Right forelimb (tissue), 1 donor: ENCODE measurements around the gene ABHD2.
"Not testable (repeated sequence)": the region's sequence is repeated elsewhere in the genome, so short reads cannot be mapped to it uniquely, and the experiment has no call there.

Experiments
- DNase-seq: peaks from one replicate; pipeline ENCODE4 v3.0.0-alpha.2; 2018

The ABHD2 gene

GRCh38 chr15:89198934-89199333, 110.7 kb downstream of the ABHD2 start:
- no peak for DNase-seq

- no peak for DNase-seq
Measured at GRCh38 chr15:89199746-89200145, 111.5 kb downstream of the ABHD2 start.

GRCh38 chr15:89200182-89200581, 111.9 kb downstream of the ABHD2 start:
- no peak for DNase-seq

GRCh38 chr15:89201465-89202005, 113.3 kb downstream of the ABHD2 start:
- no peak for DNase-seq

- no peak for DNase-seq
Measured at GRCh38 chr15:89203705-89204273, 115.5 kb downstream of the ABHD2 start.

- no peak for DNase-seq
Measured at GRCh38 chr15:89205991-89206585, 117.8 kb downstream of the ABHD2 start.

GRCh38 chr15:89206908-89207331, 118.7 kb downstream of the ABHD2 start:
- DNase-seq = peak; percentile 83

DNA sequence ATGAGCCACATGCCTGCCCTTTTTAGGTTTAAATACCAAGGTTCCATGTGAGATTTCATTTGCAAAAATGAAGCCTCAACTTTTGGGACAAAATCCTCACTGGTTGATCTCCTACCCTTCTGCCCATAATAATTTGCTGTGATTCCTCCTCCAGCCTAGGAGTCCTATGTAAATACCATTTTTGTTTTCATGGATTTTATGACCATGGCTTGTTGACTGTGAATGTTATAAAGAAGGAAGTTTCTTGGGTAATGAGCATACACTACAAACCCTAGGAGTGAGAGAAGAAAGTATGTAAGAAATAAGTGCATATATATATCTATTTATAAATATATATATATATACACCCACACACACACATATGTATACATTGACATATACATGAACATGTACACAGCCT, 120.0 kb downstream of the ABHD2 start:
- no peak for DNase-seq

DNA sequence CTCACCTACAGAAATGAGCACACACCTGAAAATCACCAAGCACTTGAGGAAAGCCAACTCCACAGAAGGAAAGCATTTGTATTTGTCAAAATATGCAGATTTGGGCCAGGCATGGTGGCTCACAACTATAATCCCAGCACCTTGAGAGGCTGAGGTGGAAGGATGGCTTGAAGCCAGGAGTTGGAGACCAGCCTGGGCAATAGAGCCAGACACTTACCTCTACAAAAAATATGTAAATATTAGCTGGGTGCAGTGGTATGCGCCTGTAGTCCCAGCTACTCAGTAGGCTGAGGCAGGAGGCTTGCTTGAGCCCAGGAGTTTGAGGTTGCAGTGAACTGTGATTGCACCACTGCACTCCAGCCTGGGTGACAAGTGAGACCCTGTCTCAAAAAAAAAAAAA, 120.8 kb downstream of the ABHD2 start:
- no peak for DNase-seq

- no peak for DNase-seq
Measured at GRCh38 chr15:89211678-89212170, 123.5 kb downstream of the ABHD2 start.

DNA sequence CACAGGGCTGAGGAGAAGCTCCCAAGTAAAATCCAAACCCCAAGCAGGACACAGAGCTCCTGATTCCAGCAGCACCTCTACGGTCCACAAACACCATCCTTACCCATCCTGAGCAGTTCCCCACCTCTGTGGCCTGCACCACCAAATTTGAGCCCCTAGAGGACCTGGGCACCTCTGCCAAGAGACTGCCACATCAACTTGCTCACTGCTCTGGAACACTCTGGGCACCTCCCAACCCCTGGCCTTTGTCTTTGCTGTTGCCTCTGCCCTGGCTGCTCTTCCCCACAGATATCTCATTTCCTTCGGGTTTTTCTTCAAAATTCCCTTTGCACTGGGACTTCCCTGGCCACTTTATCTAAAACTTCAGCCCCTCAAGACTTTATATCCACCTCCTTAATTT, 127.4 kb downstream of the ABHD2 start:
- no peak for DNase-seq

DNA sequence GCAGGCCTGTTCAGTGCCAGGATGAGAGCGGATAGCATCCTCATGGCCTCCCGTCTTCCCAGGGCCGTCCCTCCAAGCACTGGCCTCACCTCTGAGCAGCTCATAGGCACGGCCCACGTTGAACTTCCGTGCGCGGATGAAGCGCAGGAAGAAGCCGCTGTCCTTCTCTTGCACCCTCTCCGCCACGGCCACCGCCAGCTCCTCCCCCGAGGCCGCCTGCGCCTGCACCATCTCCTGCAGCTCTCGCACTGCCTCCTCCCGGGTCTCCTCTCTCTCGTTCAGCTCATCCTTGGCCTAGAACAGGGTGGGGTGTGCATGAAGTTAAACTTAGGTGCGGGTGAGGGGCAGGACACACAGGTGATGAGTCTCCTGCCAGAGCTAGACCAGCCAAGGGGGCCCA, 128.8 kb downstream of the ABHD2 start:
- no peak for DNase-seq

- no peak for DNase-seq
Measured at GRCh38 chr15:89217686-89218376, 129.6 kb downstream of the ABHD2 start.

DNA sequence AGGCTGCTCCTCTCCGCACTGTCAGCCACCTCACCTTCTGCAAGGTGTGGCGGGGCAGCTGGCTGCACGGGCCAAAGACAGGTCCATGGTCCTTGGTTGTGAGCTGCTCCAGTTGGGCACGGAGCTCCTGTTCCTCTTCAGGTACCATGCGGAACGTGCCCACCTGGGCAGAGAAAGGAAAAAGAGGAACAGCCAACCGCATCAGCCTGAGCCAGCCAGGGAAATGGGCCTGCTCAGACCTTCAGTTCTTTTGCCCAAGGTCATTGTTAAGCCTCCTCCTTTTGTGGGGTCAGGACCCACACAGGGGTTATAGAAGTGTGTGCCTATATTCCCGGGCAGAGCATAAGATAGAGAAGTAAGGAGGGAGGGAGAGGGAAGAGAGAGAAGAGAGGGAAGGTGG, 130.3 kb downstream of the ABHD2 start:
- DNase-seq = no peak

DNA sequence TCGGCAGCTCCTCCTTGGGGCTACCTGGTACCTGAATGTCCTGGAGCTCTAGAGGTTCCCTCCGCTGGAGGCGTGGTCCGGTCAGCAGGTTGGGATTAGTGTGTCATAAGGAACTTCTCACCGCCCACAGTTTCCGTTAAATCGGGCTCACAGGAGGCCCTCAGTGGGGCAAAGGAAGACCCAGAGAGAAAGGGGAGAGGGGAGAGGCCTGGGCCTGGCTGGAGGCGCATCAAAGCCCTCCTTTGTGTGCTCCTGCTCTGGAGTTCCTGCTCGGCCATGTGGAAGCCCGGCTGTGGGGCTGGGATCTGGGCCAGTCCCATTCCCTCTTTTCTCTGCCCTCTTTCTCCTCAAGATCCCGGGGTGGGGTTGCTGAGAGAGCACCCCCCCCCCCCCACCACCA, 133.3 kb downstream of the ABHD2 start, which contains the start of gene RLBP1:
Gene RLBP1 (minus strand): TSS at position 37 of the 400 bp plus-strand sequence. CDS start 2,604 bp downstream, outside the sequence.
- no peak for DNase-seq

GRCh38 chr15:89225588-89225987, 137.3 kb downstream of the ABHD2 start:
- DNase-seq = no peak

DNA sequence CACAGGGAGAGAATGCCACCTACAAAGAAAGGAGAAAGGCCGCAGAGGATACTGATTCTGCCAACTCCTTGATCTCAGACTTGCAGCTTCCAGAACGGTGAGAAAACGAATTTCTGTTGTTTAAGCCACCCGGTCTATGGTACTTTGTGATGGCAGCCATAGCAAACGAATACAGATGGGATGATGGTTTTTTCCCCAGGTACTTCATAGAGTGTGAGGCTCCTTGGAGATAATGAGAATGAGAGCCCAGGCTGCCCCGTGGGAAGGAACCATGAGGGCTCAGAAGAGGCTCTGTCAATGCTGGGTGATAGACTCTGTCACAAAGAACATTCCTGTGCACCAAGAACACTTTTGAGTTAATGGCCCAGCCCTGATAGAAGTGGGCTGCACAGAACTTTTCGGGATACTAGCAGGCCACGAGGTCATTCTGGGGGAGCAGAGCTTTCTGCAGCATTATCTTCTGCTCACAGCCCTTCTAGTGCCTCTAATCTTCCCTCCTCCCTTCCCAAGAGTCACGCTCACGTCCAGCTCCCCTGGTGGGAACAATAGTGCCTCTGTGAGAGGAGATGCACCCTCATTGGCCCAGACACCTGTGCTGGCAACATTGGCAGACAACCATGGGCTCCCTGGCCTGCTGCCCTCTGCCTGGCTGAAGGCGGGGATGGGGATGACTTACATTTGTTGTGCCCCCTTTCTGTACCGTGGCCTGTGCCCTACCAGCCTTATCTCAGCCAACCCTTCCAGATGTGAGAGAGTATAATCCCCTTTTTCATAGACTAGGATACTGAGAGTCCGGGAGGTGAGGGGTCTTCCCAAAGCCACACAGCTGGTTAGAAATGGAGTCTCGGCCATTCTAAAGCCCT, 138.3 kb downstream of the ABHD2 start:
- no peak for DNase-seq

DNA sequence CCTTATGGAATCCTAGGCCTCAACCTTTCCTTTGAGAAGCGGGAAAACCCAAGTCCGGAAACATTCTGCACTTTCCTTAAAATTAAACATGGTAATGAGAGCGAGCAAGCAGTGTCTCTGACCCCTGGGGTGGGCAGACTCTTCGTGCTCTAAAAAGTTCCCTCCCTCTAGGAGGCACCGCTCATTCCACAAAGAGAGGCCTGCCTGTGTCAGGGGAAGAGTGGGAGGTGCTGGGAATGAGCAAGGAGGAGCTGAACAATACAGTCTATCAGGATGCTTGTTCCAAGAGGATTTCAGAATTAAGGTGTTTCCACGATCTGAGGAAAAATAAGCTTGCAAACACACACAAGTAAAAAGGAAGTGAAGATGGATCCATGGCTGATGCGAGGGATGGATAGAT, 139.2 kb downstream of the ABHD2 start:
- no peak for DNase-seq

- no peak for DNase-seq
Measured at GRCh38 chr15:89230277-89230676, 142.0 kb downstream of the ABHD2 start.

DNA sequence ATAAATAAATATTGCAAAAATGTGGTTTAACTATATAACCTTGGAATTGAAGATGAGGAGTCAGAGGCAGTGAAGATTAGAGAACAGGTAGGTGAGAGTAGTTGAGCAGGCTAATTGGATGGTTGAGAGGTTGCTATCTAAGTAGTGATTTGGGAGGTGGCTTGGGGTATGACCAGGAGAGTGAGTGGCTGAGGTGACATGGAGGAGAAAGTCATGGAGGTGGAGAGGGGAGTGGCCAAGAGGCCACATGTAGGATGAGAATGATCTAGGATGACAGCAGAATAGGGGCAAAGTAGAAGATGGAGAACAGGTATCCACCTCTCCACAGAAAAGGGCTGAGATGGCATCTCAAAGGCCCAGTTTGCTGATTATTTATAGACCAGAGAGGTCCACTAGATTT, 143.6 kb downstream of the ABHD2 start:
- DNase-seq = no peak

DNA sequence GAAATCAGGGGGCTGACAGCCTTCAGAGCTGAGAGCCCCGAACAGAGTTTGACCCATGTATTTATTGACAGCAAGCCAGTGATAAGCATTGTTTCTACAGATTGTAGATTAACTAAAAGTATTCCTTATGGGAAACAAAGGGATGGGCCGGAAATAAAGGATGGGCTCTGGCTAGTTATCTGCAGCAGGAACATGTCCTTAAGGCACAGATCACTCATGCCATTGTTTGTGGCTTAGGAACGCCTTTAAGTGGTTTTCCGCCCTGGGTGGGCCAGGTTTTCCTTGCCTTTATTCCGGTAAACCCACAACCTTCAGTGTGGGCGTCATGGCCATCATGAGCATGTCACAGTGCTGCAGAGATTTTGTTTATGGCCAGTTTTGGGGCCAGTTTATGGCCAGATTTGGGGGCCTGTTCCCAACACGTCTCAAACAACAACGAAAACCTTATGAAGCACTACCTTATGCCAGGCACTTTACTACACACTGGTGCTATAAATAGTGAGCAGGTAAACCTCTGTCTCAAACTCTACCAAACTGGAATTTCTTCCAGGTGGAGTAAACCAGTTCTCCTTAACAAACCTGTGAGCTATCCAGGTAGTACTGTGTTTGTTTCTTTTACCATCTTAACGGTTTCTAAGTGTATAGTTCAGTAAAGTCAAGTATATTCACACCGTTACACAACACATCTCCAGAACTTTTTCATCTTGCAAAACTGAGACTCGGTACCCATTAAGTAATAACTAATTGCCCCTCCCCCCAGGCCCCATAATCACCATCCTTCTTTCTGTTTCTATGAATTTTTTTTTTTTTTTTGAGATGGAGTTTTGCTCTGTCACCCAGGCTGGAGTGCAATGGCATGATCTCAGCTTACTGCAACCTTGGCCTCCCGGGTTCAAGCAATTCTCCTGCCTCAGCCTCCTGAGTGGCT, 151.9 kb downstream of the ABHD2 start:
- DNase-seq = not testable (repeated sequence)
